HG02973 (cell line): ENCODE measurements around the gene MACROD1.

ENCODE experiments used
- ATAC-seq: cut with Tn5 transposase; IDR thresholded peaks from one replicate; pipeline ENCODE4 v1.9.1; 2021; ENCODE audit warnings: moderate library complexity; ENCODE audit not compliant: unreplicated experiment

MACROD1 gene, protein sequence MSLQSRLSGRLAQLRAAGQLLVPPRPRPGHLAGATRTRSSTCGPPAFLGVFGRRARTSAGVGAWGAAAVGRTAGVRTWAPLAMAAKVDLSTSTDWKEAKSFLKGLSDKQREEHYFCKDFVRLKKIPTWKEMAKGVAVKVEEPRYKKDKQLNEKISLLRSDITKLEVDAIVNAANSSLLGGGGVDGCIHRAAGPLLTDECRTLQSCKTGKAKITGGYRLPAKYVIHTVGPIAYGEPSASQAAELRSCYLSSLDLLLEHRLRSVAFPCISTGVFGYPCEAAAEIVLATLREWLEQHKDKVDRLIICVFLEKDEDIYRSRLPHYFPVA

DNA sequence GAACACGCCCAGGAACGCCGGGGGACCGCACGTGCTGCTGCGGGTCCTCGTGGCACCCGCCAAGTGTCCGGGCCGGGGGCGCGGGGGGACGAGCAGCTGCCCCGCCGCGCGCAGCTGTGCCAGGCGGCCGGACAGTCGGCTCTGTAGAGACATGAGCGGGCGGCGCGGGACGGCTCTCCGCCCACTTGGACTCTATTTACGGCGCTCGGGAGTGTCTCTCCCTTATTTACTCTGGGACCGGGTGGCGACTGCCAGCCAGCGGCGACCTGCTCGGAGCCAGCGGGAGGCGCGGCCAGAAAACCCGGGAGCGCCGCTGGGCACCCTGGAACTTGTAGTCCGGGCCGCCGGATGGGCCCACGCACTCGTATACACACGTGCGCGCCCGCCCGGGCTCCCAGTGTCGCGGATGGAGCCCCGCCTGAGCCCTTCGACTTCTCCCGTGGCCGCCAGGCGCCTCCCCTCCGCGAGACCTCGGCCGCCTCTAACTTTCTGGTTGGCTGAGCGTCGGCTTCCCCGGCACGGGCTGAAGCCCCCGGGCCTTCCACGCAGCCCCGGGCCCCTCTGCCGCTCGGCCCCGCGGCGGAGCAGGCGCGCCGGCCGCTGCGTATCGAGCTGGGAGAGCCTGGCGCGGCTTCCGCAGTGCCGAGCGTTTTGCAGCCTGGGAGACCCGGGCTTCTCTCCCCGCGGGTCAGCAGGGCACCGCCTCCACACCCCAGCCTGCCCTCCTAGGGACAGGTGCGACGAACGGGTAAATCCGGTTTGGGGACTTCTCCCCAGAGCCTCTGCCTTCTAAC lies at the start of gene MACROD1:
TSS of gene MACROD1 (minus strand) at position 272 of the 794 bp plus-strand sequence. CDS start at position 153, 119 bp downstream.
- ATAC-seq = peak; percentile 80

DNA sequence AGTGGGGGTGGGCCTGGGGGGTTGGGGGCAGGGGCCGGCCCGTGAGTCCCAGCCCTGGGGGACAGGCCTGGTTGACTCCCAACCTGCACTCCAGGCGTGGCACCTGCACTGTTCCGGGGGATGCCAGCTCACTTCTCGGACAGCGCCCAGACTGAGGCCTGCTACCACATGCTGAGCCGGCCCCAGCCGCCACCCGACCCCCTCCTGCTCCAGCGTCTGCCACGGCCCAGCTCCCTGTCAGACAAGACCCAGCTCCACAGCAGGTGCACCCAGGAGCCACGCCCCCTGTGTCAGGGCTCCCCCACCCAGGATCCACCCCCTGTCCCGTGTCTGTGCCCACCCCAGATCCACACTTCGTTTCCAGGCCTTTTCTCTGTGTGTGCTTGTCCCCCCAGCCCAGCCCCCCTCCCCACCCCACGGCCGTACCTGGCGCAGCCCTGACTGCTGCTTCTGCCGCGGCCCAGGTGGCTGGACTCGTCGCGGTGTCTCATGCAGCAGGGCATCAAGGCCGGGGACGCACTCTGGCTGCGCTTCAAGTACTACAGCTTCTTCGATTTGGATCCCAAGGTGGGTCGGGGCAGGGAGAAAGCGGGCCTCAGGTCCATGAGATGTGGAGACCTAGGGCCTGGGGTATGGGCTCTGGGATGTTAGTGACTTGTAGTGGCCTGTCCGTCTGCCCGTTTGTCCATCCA lies 45.4 kb upstream of the MACROD1 start:
- ATAC-seq = no peak

DNA sequence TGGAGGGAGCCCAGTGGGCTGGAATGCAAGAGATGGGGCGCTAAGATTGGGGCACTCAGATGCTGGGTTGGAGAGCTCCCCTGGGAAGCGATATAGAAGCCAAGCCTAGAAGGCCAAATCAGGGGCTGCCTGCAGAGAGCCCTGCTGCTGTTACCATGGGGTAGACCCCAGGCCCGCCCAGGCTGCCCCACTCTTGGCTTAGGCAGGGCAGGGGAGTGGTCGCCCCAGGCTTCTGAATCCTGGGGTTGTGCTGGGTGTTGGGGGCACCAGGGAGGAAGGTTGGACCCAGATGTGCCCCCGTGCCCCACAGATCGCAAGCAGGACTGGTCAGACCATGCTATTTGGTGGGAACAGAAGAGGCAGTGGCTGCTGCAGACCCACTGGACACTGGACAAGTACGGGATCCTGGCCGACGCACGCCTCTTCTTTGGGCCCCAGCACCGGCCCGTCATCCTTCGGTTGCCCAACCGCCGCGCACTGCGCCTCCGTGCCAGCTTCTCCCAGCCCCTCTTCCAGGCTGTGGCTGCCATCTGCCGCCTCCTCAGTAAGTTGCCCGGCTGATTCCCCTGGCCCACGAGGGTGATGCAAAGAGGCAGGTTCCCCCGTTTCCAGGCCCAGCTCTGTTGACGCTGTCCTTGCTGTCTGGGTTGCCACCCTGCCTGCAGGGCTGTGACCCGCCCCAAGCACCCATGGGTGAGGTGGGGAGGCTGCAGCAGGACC lies 44.5 kb upstream of the MACROD1 start:
- no peak for ATAC-seq

DNA sequence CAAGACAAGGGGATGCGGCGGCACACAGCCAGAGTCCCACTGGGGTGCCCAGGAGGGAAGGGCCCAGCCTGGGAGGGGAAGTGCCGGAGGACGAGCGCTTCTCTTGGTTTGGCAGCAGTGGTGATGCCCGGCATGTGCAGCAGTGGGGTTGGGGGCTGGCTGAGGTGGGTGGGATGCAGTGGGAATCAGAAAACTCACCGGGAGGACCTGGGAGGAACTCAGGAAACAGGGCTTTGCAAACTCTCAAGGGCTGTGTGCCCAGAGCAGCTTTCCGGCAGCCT lies 43.6 kb upstream of the MACROD1 start:
- no peak for ATAC-seq

DNA sequence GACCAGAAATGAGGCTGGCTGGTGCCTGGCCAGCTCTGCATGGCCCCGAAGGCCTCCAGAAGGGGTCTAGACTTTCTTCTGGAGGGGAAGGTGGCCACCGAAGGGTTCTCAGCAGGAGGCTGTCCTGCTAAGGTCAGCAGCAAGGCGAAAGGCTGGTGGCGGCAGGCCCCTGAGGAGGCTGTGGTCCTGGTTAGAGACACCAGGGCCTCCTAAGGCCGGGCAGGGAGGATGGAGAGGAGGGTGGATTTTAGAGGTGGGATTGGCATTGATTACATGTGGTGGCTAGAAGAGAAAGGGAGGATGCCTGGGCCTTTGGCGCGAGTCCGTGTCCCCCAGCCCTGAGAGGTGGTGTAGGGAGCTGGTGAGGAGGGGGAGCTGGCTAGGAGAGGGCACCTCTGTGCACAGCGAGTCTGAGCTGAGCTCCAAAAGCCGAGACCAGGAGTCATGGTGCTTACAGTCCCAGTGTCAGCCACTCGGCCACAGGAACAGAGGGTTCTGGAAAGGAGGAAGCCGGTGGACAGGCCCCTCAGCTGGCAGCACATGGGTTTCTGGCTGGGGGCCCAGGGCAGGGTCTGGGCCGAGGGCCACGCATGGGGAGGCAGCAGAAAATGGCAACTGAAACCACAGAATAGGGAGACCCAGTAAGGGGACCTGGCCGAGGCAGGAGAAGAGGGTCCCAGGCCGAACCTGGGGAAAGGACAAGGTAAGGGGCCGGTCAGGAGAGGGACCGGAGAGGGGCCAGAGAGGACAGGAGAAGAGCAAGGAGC lies 43.1 kb upstream of the MACROD1 start:
- no peak for ATAC-seq

DNA sequence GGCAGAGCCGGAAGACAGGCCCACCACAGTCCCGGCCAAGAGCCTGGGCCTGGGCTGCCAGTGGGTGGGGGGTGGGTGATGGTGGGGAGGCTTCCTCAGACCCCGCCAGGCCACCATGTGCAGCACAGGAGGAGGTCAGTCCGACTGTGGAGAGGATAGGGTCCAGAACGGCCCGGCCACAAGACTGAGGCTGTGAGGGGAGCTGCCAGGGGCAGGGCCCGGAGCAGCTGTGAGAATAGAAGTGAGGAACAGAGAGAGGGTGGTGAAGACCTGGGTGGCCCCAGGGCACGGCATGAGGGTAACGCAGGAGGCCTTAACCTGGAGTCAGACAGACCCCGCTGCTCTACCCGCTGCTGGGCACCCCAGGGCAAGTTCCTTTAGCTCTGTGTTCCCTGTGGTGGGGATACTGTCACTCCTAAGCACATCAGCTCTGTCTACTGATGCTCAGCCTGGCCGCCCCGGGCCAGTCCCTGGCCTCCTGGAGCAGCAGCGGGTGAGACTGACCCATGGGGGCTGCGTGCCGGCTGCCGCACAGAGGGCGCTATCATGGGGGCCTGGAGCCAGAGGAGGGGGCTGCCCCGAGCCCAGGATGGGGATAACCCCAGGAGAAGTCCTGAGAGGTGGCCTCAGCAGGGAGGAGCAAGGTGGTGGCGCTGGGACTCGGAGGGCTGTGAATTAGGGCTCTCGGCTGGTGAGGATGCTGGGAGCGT lies 42.3 kb upstream of the MACROD1 start:
- no peak for ATAC-seq

DNA sequence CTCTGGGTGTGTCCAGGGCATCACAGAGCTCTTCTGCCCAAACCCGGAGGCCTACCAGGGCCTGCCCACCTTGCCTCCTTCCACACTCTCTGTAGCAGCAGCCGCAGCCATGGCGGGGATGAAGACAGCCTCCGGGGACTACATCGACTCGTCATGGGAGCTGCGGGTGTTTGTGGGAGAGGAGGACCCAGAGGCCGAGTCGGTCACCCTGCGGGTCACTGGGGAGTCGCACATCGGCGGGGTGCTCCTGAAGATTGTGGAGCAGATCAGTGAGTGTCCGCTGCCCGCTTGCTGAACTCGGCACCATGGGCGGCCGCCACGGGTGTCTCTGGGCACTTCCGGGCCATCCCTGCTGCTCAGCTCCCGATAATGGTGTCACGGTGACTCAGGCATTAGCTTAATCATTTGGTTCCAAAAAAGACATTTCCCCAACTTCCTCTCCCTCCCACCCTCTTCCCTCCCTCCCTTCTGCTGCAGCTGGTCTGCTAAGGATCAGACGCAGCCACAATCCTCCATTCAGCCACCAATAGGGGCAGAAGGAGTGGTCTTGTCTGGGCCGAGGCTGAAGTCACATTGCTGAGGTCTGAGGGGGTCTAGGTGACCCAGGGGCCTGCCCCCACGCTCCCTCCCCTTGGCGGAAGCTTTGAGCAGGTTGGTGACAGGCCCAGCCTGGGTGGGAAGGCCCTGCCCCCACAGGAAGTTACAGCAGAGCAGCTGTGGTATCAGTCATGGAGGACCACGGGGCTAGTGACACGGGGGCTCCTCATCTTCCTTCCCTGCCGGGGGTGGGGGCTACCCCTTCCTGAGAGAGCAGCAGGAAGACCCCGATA lies 41.6 kb upstream of the MACROD1 start:
- ATAC-seq = peak; percentile 45

DNA sequence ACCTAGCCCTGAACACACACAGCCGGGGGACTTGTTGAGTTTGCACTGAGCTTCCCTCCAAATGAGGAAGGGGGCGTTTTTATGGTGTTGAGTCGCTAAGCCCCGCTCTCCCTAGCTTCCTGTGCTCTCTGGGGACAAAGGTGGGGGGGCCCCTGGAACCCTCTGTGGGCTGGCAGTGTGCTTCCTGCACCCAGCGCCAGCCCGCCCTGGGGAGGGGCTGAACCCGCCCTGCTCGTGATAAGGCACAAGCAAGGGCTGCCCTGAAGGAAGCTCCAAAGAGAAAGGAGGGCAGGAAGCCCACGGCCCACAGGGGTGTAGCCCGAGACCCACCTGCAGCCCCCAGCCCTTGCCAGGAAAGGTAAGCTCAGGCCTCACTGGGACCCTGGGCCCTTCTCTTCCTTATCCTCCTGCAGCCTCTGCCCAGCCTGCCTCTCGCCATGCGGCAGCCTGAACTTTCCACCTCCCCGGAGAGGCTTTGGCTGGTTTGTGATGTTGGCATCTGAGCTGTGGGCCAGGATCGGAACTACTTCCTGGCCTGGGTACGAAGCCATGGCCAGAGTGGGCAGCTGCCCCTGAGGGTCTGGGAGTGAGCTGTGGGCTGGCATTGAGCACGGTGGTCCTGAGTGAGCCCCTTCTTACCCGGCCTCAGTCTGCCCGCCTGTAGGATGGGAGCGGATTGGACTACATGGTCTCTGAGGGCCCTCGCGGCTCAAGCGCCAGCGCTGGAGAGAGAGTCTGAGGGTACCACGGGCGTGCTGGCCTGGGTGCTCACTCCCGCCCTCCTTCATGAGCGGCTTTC lies 40.7 kb upstream of the MACROD1 start, which contains the start of gene FERMT3:
TSS of gene FERMT3 (plus strand) at position 265 of the 799 bp plus-strand sequence. CDS start 644 bp downstream, outside the sequence.
- ATAC-seq = no peak

DNA sequence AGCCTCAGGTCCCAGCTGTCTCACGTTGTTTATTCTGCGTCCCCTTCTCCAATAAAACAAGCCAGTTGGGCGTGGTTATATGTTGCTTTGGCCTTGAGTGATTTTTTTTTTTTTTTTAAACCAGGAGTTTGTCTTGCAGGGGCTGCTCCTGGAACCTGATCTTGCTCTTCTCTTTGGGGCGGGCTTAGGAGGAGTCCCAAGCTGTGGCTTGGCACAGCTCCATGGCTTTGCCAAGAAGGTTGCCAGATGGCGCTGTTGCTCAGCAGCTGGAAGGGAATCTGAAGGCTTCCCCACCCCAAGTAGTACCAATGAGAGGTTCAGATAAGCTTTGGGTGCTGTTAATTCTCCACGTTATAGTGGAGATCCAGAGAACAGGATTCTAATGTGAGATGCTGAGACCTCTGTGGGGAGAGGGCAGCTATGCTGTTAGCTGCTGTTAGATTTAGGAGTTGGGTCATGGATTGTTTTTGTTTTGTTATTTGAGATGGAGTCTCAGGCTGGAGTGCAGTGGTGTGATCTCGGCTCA lies 38.6 kb upstream of the MACROD1 start:
- ATAC-seq = no peak

DNA sequence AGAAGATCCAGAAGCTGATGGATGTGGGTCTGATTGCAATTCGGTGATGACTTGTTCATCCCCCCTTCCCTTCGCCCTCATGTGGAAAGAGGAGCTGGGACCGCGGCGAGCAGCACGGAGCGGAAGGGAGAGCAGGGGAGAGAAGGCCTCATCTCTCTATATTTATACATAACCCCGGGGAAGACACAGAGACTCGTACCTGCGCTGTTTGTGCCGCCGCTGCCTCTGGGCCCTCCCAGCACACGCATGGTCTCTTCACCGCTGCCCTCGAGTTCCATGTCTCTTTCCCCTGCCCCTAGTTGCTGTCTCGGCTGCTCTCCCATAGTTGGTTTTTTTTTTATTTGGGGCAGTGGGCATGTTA lies 38.1 kb upstream of the MACROD1 start:
- ATAC-seq = no peak

DNA sequence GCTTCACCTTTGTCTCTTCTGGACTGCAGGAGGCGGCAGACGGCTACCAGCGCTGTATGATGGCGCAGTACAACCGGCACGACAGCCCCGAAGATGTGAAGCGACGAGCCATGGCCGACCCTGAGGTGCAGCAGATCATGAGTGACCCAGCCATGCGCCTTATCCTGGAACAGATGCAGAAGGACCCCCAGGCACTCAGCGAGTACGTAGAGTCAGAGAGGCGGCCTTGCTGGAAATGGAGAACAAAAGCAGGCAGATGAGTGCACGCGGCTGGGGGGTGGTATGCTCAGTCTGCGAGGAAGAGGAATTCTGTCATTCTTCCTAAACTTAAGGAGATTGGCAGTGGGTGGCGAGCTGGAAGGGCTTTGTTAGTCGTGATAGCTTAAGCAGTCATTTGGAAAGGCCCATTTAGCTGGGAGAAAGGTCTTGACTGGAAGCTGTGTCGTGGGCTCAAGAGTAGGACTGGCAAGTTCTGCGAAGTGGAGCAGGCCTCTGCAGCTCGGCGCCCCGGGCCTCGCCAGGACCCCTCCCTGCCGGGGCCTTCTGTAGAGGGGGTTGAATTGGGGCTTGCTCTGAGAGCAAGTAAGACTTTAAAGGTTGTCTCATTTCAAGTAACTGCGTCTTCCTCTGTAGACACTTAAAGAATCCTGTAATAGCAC lies 37.6 kb upstream of the MACROD1 start:
- ATAC-seq = no peak

DNA sequence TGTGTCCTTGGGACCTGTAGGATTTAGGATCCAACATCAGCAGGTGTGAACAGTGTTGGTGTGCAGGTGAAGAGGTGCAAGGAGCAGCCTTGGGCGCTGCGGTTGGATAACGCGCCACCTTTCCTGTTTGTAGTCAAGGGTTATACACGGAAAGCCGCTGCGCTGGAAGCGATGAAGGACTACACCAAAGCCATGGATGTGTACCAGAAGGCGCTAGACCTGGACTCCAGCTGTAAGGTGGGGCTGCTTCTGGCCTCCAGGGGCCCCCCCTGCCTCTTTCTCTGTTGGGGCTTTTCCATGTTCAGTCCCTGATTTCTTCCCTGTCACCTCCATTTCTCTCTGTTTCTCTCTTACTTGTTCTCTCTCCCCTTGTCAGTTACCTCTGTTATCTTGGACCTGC lies 37.1 kb upstream of the MACROD1 start:
- ATAC-seq = no peak

DNA sequence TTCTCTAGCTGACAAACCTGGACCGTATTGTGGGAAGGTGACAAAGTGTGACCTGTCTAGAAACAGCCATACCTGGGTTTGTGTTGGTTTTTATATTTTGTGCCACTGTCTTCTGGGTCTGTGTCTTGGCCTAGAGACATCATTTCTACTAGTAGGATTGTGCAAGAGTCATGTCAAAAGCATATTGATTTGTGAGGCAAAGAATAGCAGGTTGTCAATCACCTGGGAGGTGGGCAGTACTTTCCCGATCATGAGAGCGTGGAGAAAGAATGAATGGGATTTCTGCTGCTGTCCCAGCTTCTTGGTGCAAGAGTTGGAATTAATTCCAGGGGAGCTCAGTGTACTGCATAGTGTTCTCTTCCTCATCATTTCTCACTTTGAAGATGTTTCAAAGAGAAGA lies 35.6 kb upstream of the MACROD1 start:
- no peak for ATAC-seq

DNA sequence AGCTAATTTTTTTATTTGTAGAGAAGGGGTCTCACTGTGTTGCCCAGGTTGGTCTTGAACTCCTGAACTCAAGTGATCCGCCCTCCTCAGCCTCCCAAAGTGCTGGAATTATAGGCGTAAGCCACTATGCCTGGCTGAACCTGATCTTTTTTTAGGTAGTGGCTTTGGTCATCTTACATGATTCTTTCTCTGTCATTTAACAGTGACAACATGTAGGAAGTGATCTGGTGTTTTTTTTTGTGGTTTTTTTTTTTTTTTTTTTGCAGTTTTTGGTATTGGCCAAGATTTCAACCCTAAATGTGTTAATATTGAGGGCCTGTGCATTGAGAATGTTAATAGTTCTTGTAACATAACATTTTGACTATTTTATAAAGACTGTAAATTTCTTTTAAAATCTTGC lies 32.6 kb upstream of the MACROD1 start:
- ATAC-seq = no peak

DNA sequence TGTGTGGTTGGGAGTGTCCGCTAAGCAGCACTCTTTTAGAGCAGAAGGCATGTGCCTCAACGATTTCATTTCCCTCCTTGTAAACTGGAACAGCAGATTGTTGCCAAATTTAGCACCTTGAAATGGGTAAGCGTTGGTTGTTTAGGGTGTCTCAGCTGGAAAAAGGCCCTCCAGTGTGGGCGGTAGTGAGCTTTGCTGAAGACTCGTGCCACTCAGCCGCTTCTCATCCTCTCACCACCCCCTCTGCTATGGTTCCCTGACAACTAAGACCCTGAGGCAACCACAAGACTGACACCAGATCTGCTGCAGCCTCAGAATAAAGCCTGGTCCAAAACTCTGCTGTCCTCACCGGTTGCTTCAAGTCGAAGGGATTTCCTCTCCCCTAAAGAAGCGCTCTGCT lies 30.7 kb upstream of the MACROD1 start:
- ATAC-seq = no peak

DNA sequence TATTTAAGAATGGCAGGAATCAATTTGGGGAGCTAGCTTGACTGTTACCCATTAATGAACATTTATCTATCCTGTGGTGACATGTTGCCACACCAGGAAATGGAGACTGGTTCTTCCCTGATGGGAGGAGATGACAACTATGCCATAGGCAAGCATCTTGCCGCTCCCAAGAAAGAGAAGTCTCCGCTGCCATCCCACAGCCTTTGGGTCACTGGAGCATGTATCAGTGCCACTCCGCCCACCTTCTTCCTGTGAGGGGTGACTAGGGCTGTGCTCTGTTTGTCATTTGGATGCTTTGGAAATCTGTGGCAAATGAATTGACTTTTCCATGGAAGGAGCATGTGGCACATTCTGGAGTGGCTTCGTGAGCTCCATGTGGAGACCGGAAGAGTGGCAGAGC lies 26.5 kb upstream of the MACROD1 start:
- ATAC-seq = no peak

DNA sequence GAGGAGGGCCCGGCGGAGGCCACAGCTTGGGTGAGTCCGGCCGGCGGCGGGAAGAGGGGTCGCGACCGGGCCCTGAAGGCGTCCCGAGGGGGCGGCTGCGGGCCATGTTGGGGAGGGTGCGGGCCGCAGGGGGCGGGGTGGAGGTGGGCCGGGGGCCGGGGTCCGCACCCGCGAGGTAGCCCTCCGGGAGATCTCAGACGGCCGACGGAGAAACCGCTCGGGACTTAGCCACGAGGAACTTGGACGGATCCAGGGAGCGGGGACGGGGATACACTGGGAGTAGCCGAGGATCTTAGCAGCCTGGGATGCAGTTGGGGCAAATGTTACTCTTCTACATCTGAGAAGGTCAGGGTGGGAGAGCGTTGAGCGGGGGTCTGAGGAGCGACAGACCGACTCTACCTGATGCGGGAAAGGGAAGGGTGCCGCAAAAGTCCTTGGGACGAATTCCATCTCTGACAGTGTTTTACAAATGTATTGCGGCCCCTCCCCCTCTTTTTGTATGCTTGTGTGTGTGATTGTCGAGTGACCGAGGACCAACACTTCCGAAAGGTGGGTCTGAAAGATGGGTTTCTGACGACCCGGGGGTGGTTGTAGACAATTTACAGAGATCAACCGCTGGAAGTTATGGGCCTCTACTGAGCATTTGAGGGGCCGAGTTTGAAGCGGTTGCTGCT lies 20.7 kb upstream of the MACROD1 start:
- peak; percentile 1 for ATAC-seq
